ENCODE results near the gene MRPL27. TPM values are rescaled to one million over a fixed set of nuclear protein-coding genes. Genes with fewer than 3 reads are reported as not detected.
A peak's percentile ranks its signal among the peaks of the same experiment; 100 is the strongest.

The MRPL27 gene
- total RNA-seq, 3 donors from 2014 or later: 63.7 to 90.3 (median 80.2) TPM

DNA sequence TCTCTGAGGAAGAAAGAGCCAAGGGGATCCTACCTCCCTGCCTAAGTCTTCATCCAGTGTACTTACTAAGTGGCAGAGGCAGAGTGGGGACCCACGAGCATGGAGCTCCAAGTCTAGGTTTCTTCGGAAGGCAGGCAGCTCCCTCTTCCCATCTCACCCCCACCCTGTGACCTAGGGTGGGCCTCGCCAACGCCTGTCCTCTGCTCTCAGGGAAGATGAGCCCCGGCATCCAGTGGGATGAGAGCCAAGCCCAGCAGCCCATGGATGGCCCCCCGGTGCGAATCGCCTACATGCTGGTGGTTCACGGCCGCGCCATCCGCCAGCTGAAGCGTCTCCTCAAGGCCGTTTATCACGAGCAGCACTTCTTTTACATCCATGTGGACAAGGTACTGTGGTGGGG, 18.8 kb downstream of the MRPL27 start:
- intact Hi-C loops (cut with DNase I, micrococcal nuclease): no loop called here
- H3K4me3 ChIP-seq: no peak overlapping the region
- H3K9me3 ChIP-seq: no peaks in the 10 kb centered on the region
- no peak for TF ChIP-seq CTCF (IDR thresholded peaks at IDR 0.05)
- DNase-seq: no peak
- no peaks in the 10 kb centered on the region for H3K36me3 ChIP-seq (ENCODE audit: low read depth)
- H3K4me1 ChIP-seq (ENCODE audit: low read depth): no peaks in the 10 kb centered on the region
- ATAC-seq: no peak

GRCh38 chr17:50353600-50354195, 19.3 kb downstream of the MRPL27 start:
- ATAC-seq (no peak), DNase-seq (peak in 1 of 3 donors; percentile 18)
- intact Hi-C loops (cut with DNase I, micrococcal nuclease): no loop called here
- no peaks in the 10 kb centered on the region for H3K4me1 ChIP-seq (ENCODE audit: low read depth)
- no peak overlapping the region for H3K4me3 ChIP-seq
- no peaks in the 10 kb centered on the region for H3K9me3 ChIP-seq
- TF ChIP-seq CTCF (IDR thresholded peaks at IDR 0.05): no peak
- no peaks in the 10 kb centered on the region for H3K36me3 ChIP-seq (ENCODE audit: low read depth)

GRCh38 chr17:50352693-50353599, 20.0 kb downstream of the MRPL27 start:
- no peaks in the 10 kb centered on the region for H3K9me3 ChIP-seq
- peaks cover 4% of the 10 kb centered on the region for H3K4me1 ChIP-seq (ENCODE audit: low read depth)
- DNase-seq (no peak), ATAC-seq (no peak)
- intact Hi-C loops (cut with DNase I, micrococcal nuclease): no loop called here
- no peak for TF ChIP-seq CTCF (IDR thresholded peaks at IDR 0.05)
- H3K36me3 ChIP-seq (ENCODE audit: low read depth): no peaks in the 10 kb centered on the region
- no peak overlapping the region for H3K4me3 ChIP-seq

DNA sequence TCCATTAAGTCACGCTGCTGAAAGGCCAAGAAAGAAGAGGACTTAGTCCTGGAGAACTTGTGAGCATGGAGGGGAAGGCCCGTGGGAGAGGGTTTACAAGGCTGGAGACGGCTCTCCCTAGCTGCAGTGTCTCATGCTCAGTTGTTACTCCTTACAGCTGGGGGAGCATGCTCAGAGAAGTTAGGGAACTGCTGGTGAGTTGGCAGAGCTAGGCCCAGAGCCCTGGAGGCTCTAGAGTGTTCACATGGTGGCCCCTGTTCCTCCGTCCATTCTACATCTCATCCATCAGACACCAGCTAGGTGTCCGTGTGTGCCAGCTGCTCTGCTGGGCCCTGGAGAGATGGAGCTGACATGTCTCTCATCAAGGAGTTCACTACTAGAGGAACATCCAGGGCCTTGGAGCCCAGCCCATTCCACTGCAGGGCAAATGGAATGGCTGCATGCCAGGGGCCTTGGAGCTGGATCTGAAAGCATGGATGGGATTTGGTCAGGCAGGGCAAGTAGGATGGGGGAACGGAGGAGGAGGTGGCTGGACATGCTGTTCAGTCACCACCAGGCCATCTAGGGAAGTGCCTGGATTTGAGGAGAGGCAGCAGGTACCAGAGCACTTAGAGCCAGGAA, 20.8 kb downstream of the MRPL27 start:
- H3K4me1 ChIP-seq (ENCODE audit: low read depth): peaks cover 11% of the 10 kb centered on the region
- no peaks in the 10 kb centered on the region for H3K36me3 ChIP-seq (ENCODE audit: low read depth)
- DNase-seq (peak in 1 of 3 donors; percentile 12), ATAC-seq (no peak)
- H3K9me3 ChIP-seq: no peaks in the 10 kb centered on the region
- no peak for TF ChIP-seq CTCF (IDR thresholded peaks at IDR 0.05)
- intact Hi-C loops (cut with DNase I, micrococcal nuclease): no loop called here
- H3K4me3 ChIP-seq: no peak overlapping the region

GRCh38 chr17:50350733-50351132, 22.3 kb downstream of the MRPL27 start:
- no peak for DNase-seq
- H3K36me3 ChIP-seq (ENCODE audit: low read depth): no peaks in the 10 kb centered on the region

More at GRCh38 chr17:50350733-50351132, 22.3 kb downstream of the MRPL27 start:
- intact Hi-C loops (cut with DNase I, micrococcal nuclease): no loop called here
- no peak for TF ChIP-seq CTCF (IDR thresholded peaks at IDR 0.05)
- Histone ChIP-seq H3K9me3 (no peaks in the 10 kb centered on the region), H3K4me3 (no peak overlapping the region), H3K4me1 (ENCODE audit: low read depth) (peaks cover 16% of the 10 kb centered on the region)
- ATAC-seq: no peak

Measured in mucosa of descending colon (tissue), 3 donors.